WTC11 (cell line): Measurements from ENCODE around the gene SMAD3. TPM values are rescaled to one million over a fixed set of nuclear protein-coding genes. Genes with fewer than 3 reads are reported as not detected.

Experiments used
- ATAC-seq: fragments of 200-7000 bp; cut with Tn5 transposase; 2 replicates; pipeline ENCODE4 v1.10.0; 2021; ENCODE audit warnings: mild to moderate bottlenecking, moderate library complexity
- CTCF ChIA-PET: fragments of 300-600 bp; sonication (Branson Sonifier 250); formaldehyde crosslinking; loops from one replicate; lab custom pipeline; 2021; ENCODE audit warnings: antibody characterized with exemption; lab: Charles Lee
- POLR2A ChIA-PET: fragments of 350-600 bp; sonication (Branson Sonifier 250); formaldehyde crosslinking; loops from one replicate; lab custom pipeline; 2021; ENCODE audit warnings: antibody characterized with exemption; lab: Charles Lee
- DNase-seq: peaks from one replicate; pipeline ENCODE4 v3.0.0; 2021; ENCODE audit warnings: low spot score
- H3K27ac Mint-ChIP-seq: 2 replicates; pipeline ENCODE4 v1.8.0; 2021; ENCODE audit warnings: mixed read lengths
- H3K27me3 Mint-ChIP-seq: 2 replicates; pipeline ENCODE4 v1.8.0; 2021; ENCODE audit warnings: low read depth, mild to moderate bottlenecking, moderate library complexity, mixed read lengths
- H3K36me3 Mint-ChIP-seq: 2 replicates; pipeline ENCODE4 v1.8.0; 2021; ENCODE audit warnings: mixed read lengths
- H3K4me1 Mint-ChIP-seq: 2 replicates; pipeline ENCODE4 v1.8.0; 2022; ENCODE audit warnings: mixed read lengths
- H3K4me3 Mint-ChIP-seq: 2 replicates; pipeline ENCODE4 v1.8.0; 2021; ENCODE audit warnings: mild to moderate bottlenecking, moderate library complexity, mixed read lengths
- H3K9me3 Mint-ChIP-seq: 2 replicates; pipeline ENCODE4 v1.8.0; 2021; ENCODE audit warnings: mixed read lengths
- CREB1 ChIP-seq: sonication (generic); formaldehyde crosslinking; IDR thresholded peaks from 2 replicates; pipeline ENCODE4 v1.8.0; 2023; ENCODE audit warnings: mild to moderate bottlenecking, missing genetic modification reagents
- CTCF ChIP-seq: fragments of 200-600 bp; IDR thresholded peaks from 2 replicates; pipeline ENCODE4 v1.8.0; 2022; ENCODE audit warnings: antibody characterized with exemption
- EMX1 ChIP-seq: fragments of 250-450 bp; sonication (Bioruptor Pico); IDR thresholded peaks from 2 replicates; pipeline ENCODE4 v1.8.0; 2021; ENCODE audit warnings: mild to moderate bottlenecking
- FOXJ3 ChIP-seq: sonication (generic); formaldehyde crosslinking; IDR thresholded peaks from 2 replicates; pipeline ENCODE4 v1.9.0; 2021; ENCODE audit warnings: missing genetic modification reagents, mild to moderate bottlenecking, borderline replicate concordance
- GABPB1 ChIP-seq: sonication (generic); formaldehyde crosslinking; IDR thresholded peaks from 2 replicates; pipeline ENCODE4 v1.8.1; 2023; ENCODE audit warnings: mild to moderate bottlenecking, missing genetic modification reagents
- IRF1 ChIP-seq: sonication (generic); formaldehyde crosslinking; IDR thresholded peaks from 2 replicates; pipeline ENCODE4 v1.8.0; 2023; ENCODE audit warnings: missing genetic modification reagents
- IRF2 ChIP-seq: sonication (generic); formaldehyde crosslinking; IDR thresholded peaks from 2 replicates; pipeline ENCODE4 v1.8.0; 2022; ENCODE audit warnings: low read depth, missing genetic modification reagents, borderline replicate concordance
- JAZF1 ChIP-seq: fragments of 250-450 bp; sonication (Bioruptor Pico); IDR thresholded peaks from 2 replicates; pipeline ENCODE4 v1.9.0; 2021; ENCODE audit warnings: moderate library complexity, mild to moderate bottlenecking, inconsistent platforms
- KAT7 ChIP-seq: sonication (generic); formaldehyde crosslinking; IDR thresholded peaks from 2 replicates; pipeline ENCODE4 v1.8.1; 2023; ENCODE audit warnings: missing genetic modification reagents, mild to moderate bottlenecking, borderline replicate concordance
- MXD4 ChIP-seq: fragments of 250-450 bp; sonication (Bioruptor Pico); IDR thresholded peaks from 2 replicates; pipeline ENCODE4 v1.8.0; 2021; ENCODE audit warnings: mild to moderate bottlenecking, moderate library complexity, borderline replicate concordance
- PRRX2 ChIP-seq: fragments of 250-450 bp; sonication (Bioruptor Pico); IDR thresholded peaks from 2 replicates; pipeline ENCODE4 v1.8.0; 2021; ENCODE audit warnings: mild to moderate bottlenecking
- RELA ChIP-seq: sonication (generic); formaldehyde crosslinking; IDR thresholded peaks from 2 replicates; pipeline ENCODE4 v1.8.1; 2022; ENCODE audit warnings: missing genetic modification reagents, mild to moderate bottlenecking, borderline replicate concordance
- RORB ChIP-seq: fragments of 250-450 bp; sonication (Bioruptor Pico); IDR thresholded peaks from 2 replicates; pipeline ENCODE4 v1.9.0; 2021; ENCODE audit warnings: mild to moderate bottlenecking
- SMAD3 ChIP-seq: sonication (generic); formaldehyde crosslinking; IDR thresholded peaks from 2 replicates; pipeline ENCODE4 v1.8.0; 2022; ENCODE audit warnings: missing genetic modification reagents, mild to moderate bottlenecking, borderline replicate concordance
- SMAD4 ChIP-seq: sonication (generic); formaldehyde crosslinking; IDR thresholded peaks from 2 replicates; pipeline ENCODE4 v1.8.0; 2022; ENCODE audit warnings: mild to moderate bottlenecking, missing genetic modification reagents
- STAT6 ChIP-seq: sonication (generic); formaldehyde crosslinking; conservative IDR thresholded peaks from 2 replicates; pipeline ENCODE4 v1.8.1; 2023; ENCODE audit warnings: mild to moderate bottlenecking, low read depth, missing genetic modification reagents, moderate library complexity
- TEAD1 ChIP-seq: sonication (generic); formaldehyde crosslinking; IDR thresholded peaks from 2 replicates; pipeline ENCODE4 v1.8.0; 2022; ENCODE audit warnings: mild to moderate bottlenecking, missing genetic modification reagents
- TP53 ChIP-seq: sonication (generic); formaldehyde crosslinking; IDR thresholded peaks from 2 replicates; pipeline ENCODE4 v1.8.1; 2023; ENCODE audit warnings: mild to moderate bottlenecking, missing genetic modification reagents
- USF2 ChIP-seq: sonication (generic); formaldehyde crosslinking; IDR thresholded peaks from 2 replicates; pipeline ENCODE4 v1.8.1; 2023; ENCODE audit warnings: mild to moderate bottlenecking, missing genetic modification reagents, moderate library complexity
- ZNF138 ChIP-seq: sonication (generic); formaldehyde crosslinking; conservative IDR thresholded peaks from 2 replicates; pipeline ENCODE4 v1.8.1; 2022; ENCODE audit warnings: mild to moderate bottlenecking, moderate library complexity, missing genetic modification reagents
- ZNF416 ChIP-seq: fragments of 250-450 bp; sonication (Bioruptor Pico); IDR thresholded peaks from 2 replicates; pipeline ENCODE4 v1.9.0; 2021; ENCODE audit warnings: mild to moderate bottlenecking, inconsistent platforms
- total RNA-seq: library from RNA; stranded (reverse); gene quantifications from 3 replicates; pipeline ENCODE4 v1.2.3, GENCODE V29; 2021

Gene SMAD3
- total RNA-seq, 1 experiment from 2014 or later = 34.6 TPM

GRCh38 chr15:67143646-67144045 lies 78.2 kb downstream of the SMAD3 start:
- peaks cover 98% of the 10 kb centered on the region for H3K4me1 Mint-ChIP-seq
- H3K9me3 Mint-ChIP-seq = no peaks in the 10 kb centered on the region
- POLR2A ChIA-PET = no interaction called here
- H3K36me3 Mint-ChIP-seq = no peaks in the 10 kb centered on the region
- ATAC-seq (no peak), DNase-seq (no peak)
- H3K27me3 Mint-ChIP-seq = no peaks in the 10 kb centered on the region; the same call in 1 of the 2 replicates
- CTCF ChIA-PET = no interaction called here
- H3K27ac Mint-ChIP-seq = no peak overlapping the region
- TF ChIP-seq FOXJ3 (CRISPR knock-in tag) (no peak), SMAD3 (CRISPR knock-in tag) (no peak), RORB (CRISPR knock-in tag) (no peak), JAZF1 (CRISPR knock-in tag) (no peak), PRRX2 (CRISPR knock-in tag) (no peak), TP53 (CRISPR knock-in tag) (no peak), IRF2 (CRISPR knock-in tag) (no peak), KAT7 (CRISPR knock-in tag) (no peak), USF2 (CRISPR knock-in tag) (no peak), SMAD4 (CRISPR knock-in tag) (no peak), EMX1 (no peak), RELA (CRISPR knock-in tag) (no peak), CREB1 (CRISPR knock-in tag) (no peak), MXD4 (no peak), IRF1 (CRISPR knock-in tag) (no peak), ZNF138 (CRISPR knock-in tag) (no peak), STAT6 (CRISPR knock-in tag) (no peak), GABPB1 (CRISPR knock-in tag) (no peak), CTCF (no peak)
- TF ChIP-seq, all 79 proteins: peak for 0
- H3K4me3 Mint-ChIP-seq = no peak overlapping the region

GRCh38 chr15:67144609-67145311 lies 79.4 kb downstream of the SMAD3 start:
- Mint-ChIP-seq H3K9me3 (no peaks in the 10 kb centered on the region), H3K4me3 (peak overlapping the region; percentile 37), H3K36me3 (no peaks in the 10 kb centered on the region), H3K27ac (peak overlapping the region; percentile 84), H3K4me1 (peaks cover 98% of the 10 kb centered on the region), H3K27me3 (no peaks in the 10 kb centered on the region; the same call in 1 of the 2 replicates)
- DNase-seq (peak; percentile 54), ATAC-seq (peak; percentile 73)
- no peak for TF ChIP-seq ZNF416 (CRISPR knock-in tag)
- TF ChIP-seq TEAD1 (CRISPR knock-in tag) = peak; percentile 51; the same call in 1 of the 2 replicates
- POLR2A ChIA-PET = no interaction called here
- CTCF ChIA-PET = interaction anchor here (1.0 kb wide), 1 partner anchor 21 kb away, joined by 3 read pairs; no protein-coding TSS in a partner anchor
